Measurements from ENCODE around the gene CLSTN2.

Gene CLSTN2

GRCh38 chr3:140537727-140538082 lies 602.7 kb downstream of the CLSTN2 start:
- Histone ChIP-seq H3K4me1 (ENCODE audit: control insufficient read depth, insufficient read depth, low read length) (no peaks in the 10 kb centered on the region), H3K36me3 (ENCODE audit: control insufficient read depth, insufficient read depth, low read length) (no peaks in the 10 kb centered on the region), H3K4me3 (ENCODE audit: low read length) (no peak overlapping the region), H3K9ac (ENCODE audit: low read length) (no peak overlapping the region), H3K27me3 (ENCODE audit: control insufficient read depth, insufficient read depth, low read length) (no peaks in the 10 kb centered on the region), H3K27ac (ENCODE audit: low read depth, low read length) (no peak overlapping the region)

- Histone ChIP-seq H3K36me3 (ENCODE audit: control insufficient read depth, insufficient read depth, low read length) (no peaks in the 10 kb centered on the region), H3K4me1 (ENCODE audit: control insufficient read depth, insufficient read depth, low read length) (no peaks in the 10 kb centered on the region), H3K27me3 (ENCODE audit: control insufficient read depth, insufficient read depth, low read length) (no peaks in the 10 kb centered on the region), H3K27ac (ENCODE audit: low read depth, low read length) (no peak overlapping the region), H3K9ac (ENCODE audit: low read length) (no peak overlapping the region), H3K4me3 (ENCODE audit: low read length) (no peak overlapping the region)
These were observed 605.3 kb downstream of the CLSTN2 start for GRCh38 chr3:140540262-140540661.

DNA sequence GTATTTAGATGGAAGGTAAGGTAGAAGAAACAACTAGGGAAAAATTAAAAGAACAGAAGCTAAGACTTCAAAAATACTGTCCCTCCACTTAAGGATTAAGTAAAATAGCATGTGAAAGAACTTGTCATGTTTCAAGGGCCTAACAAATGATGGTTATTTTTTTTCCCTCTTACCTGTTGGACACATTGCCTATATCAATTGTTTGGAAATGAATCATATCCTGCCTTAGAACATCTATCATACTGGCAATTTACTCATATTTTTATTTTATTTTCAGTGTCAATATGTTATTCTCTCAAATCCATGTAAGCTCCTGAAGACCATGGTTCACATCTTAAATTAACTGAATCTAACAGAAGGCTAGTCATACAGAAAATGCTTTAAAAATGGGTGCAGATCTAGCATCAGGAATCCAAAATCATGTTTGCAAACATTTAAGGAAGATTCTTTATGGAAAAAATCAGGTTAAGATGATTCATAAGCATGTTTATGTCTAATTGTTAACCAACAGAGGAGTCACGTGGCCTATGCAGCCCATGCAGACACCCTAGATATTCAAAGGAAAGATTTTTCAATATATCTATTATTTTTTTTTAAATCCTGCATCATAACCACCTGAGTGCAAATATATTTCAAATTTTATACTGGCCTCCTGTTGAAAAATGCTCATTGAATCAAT lies 607.1 kb downstream of the CLSTN2 start:
- no peaks in the 10 kb centered on the region for H3K36me3 ChIP-seq (ENCODE audit: control insufficient read depth, insufficient read depth, low read length)
- no peak overlapping the region for H3K9ac ChIP-seq (ENCODE audit: low read length)
- no peak overlapping the region for H3K4me3 ChIP-seq (ENCODE audit: low read length)
- no peaks in the 10 kb centered on the region for H3K27me3 ChIP-seq (ENCODE audit: control insufficient read depth, insufficient read depth, low read length)
- H3K27ac ChIP-seq (ENCODE audit: low read depth, low read length), result no peak overlapping the region
- H3K4me1 ChIP-seq (ENCODE audit: control insufficient read depth, insufficient read depth, low read length), result no peaks in the 10 kb centered on the region

GRCh38 chr3:140545197-140545596 lies 610.2 kb downstream of the CLSTN2 start:
- Histone ChIP-seq H3K4me1 (ENCODE audit: control insufficient read depth, insufficient read depth, low read length) (no peaks in the 10 kb centered on the region), H3K27me3 (ENCODE audit: control insufficient read depth, insufficient read depth, low read length) (no peaks in the 10 kb centered on the region), H3K27ac (ENCODE audit: low read depth, low read length) (no peak overlapping the region), H3K9ac (ENCODE audit: low read length) (no peak overlapping the region), H3K4me3 (ENCODE audit: low read length) (no peak overlapping the region), H3K36me3 (ENCODE audit: control insufficient read depth, insufficient read depth, low read length) (no peaks in the 10 kb centered on the region)

DNA sequence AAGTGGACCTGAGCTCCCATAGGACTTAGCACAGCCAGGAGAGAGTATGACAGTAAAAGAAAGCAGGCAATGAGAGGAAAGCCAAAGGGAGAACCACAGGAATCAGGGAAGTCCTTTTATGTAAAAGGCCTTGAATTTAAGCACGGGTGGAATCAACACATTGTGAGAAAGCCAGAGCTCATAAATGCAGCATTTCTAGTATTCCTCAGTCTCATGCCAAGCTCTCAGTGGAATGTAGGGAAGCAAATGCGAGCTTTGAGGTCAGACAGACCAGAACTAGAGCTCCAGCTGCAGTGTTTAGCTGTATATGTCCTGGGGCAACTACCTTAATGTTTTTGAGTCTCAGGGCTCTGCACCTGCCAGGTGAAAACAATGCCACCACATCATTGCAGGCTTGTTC lies 610.8 kb downstream of the CLSTN2 start:
- no peak overlapping the region for H3K27ac ChIP-seq (ENCODE audit: low read depth, low read length)
- no peaks in the 10 kb centered on the region for H3K27me3 ChIP-seq (ENCODE audit: control insufficient read depth, insufficient read depth, low read length)
- no peak overlapping the region for H3K4me3 ChIP-seq (ENCODE audit: low read length)
- H3K9ac ChIP-seq (ENCODE audit: low read length), result no peak overlapping the region
- H3K36me3 ChIP-seq (ENCODE audit: control insufficient read depth, insufficient read depth, low read length), result no peaks in the 10 kb centered on the region
- no peaks in the 10 kb centered on the region for H3K4me1 ChIP-seq (ENCODE audit: control insufficient read depth, insufficient read depth, low read length)

- Histone ChIP-seq H3K27ac (ENCODE audit: low read depth, low read length) (no peak overlapping the region), H3K36me3 (ENCODE audit: control insufficient read depth, insufficient read depth, low read length) (no peaks in the 10 kb centered on the region), H3K9ac (ENCODE audit: low read length) (no peak overlapping the region), H3K4me1 (ENCODE audit: control insufficient read depth, insufficient read depth, low read length) (no peaks in the 10 kb centered on the region), H3K27me3 (ENCODE audit: control insufficient read depth, insufficient read depth, low read length) (no peaks in the 10 kb centered on the region), H3K4me3 (ENCODE audit: low read length) (no peak overlapping the region)
These were observed 611.7 kb downstream of the CLSTN2 start for GRCh38 chr3:140546649-140547048.

GRCh38 chr3:140552403-140552802 lies 617.4 kb downstream of the CLSTN2 start:
- H3K4me3 ChIP-seq (ENCODE audit: low read length), result no peak overlapping the region

DNA sequence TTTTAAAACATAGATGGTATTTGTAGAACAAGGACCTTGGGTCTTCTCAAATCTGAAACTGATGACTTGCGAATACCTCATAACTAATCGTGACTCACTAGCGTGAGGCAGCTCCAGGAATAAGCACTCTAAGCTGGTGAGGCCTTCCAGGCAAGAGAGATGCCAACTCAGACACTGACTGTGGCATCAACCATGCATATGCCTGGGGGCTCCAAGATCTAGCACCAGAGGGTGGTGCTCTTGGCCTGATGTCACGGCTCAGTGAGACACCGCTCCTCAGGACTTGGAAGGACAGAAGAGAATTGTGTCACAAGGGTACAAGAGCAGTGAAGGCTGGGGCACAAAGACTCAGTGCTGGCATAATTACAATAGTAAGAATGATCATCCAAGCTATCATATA lies 617.9 kb downstream of the CLSTN2 start:
- H3K27me3 ChIP-seq (ENCODE audit: control insufficient read depth, insufficient read depth, low read length), result no peaks in the 10 kb centered on the region
- H3K36me3 ChIP-seq (ENCODE audit: control insufficient read depth, insufficient read depth, low read length), result no peaks in the 10 kb centered on the region
- no peak overlapping the region for H3K4me3 ChIP-seq (ENCODE audit: low read length)
- H3K27ac ChIP-seq (ENCODE audit: low read depth, low read length), result no peak overlapping the region
- H3K4me1 ChIP-seq (ENCODE audit: control insufficient read depth, insufficient read depth, low read length), result no peaks in the 10 kb centered on the region
- H3K9ac ChIP-seq (ENCODE audit: low read length), result no peak overlapping the region

More at GRCh38 chr3:140552403-140552802, 617.4 kb downstream of the CLSTN2 start:
- Histone ChIP-seq H3K27me3 (ENCODE audit: control insufficient read depth, insufficient read depth, low read length) (no peaks in the 10 kb centered on the region), H3K36me3 (ENCODE audit: control insufficient read depth, insufficient read depth, low read length) (no peaks in the 10 kb centered on the region), H3K27ac (ENCODE audit: low read depth, low read length) (no peak overlapping the region), H3K4me1 (ENCODE audit: control insufficient read depth, insufficient read depth, low read length) (no peaks in the 10 kb centered on the region), H3K9ac (ENCODE audit: low read length) (no peak overlapping the region)

- H3K4me3 ChIP-seq (ENCODE audit: low read length), result no peak overlapping the region
- H3K36me3 ChIP-seq (ENCODE audit: control insufficient read depth, insufficient read depth, low read length), result no peaks in the 10 kb centered on the region
- H3K27ac ChIP-seq (ENCODE audit: low read depth, low read length), result no peak overlapping the region
- no peaks in the 10 kb centered on the region for H3K4me1 ChIP-seq (ENCODE audit: control insufficient read depth, insufficient read depth, low read length)
- no peak overlapping the region for H3K9ac ChIP-seq (ENCODE audit: low read length)
- no peaks in the 10 kb centered on the region for H3K27me3 ChIP-seq (ENCODE audit: control insufficient read depth, insufficient read depth, low read length)
These were observed 618.6 kb downstream of the CLSTN2 start for GRCh38 chr3:140553591-140553990.

DNA sequence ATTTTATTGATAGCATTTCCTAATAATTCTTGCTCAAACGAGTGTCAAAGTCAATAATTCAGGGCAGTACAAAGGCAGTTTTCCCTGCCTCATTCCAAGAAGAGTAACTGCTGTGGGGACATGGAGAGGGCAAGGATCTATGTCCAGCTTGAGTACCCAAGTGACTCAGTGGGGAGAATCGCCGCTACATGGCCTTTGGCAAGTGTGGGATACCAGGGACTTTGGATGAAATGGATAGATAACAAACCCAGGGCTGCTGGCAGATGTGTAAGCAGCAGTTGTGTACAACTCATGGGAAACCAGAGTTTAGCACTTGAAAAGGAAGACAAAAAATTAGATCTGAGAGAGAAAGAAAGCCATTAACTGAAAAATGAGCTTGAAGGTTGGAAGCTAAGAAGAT lies 620.7 kb downstream of the CLSTN2 start:
- Histone ChIP-seq H3K36me3 (ENCODE audit: control insufficient read depth, insufficient read depth, low read length) (no peaks in the 10 kb centered on the region), H3K4me3 (ENCODE audit: low read length) (no peak overlapping the region), H3K9ac (ENCODE audit: low read length) (no peak overlapping the region), H3K27ac (ENCODE audit: low read depth, low read length) (no peak overlapping the region), H3K4me1 (ENCODE audit: control insufficient read depth, insufficient read depth, low read length) (no peaks in the 10 kb centered on the region), H3K27me3 (ENCODE audit: control insufficient read depth, insufficient read depth, low read length) (no peaks in the 10 kb centered on the region)

DNA sequence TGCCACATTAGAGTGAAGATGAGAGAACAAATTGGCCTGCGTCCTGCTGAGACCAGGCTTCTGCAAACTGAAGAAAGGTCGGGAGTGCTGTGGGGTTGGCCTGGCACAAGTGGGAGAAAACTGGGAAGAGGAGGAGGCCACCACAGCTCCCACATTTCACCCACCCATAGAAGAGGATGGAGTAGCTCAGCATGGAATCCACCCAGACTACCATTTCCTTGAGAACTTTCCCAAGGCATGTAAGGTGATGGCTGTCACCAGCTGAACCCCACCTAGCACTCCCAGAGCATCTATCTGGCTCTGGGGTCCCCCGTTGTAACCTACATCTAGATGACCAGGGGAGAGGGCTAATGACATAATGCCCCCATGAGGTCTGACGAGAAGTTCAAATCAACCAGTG lies 622.5 kb downstream of the CLSTN2 start:
- H3K4me1 ChIP-seq (ENCODE audit: control insufficient read depth, insufficient read depth, low read length), result no peaks in the 10 kb centered on the region
- no peak overlapping the region for H3K27ac ChIP-seq (ENCODE audit: low read depth, low read length)
- no peaks in the 10 kb centered on the region for H3K27me3 ChIP-seq (ENCODE audit: control insufficient read depth, insufficient read depth, low read length)
- H3K36me3 ChIP-seq (ENCODE audit: control insufficient read depth, insufficient read depth, low read length), result no peaks in the 10 kb centered on the region
- no peak overlapping the region for H3K9ac ChIP-seq (ENCODE audit: low read length)
- no peak overlapping the region for H3K4me3 ChIP-seq (ENCODE audit: low read length)

DNA sequence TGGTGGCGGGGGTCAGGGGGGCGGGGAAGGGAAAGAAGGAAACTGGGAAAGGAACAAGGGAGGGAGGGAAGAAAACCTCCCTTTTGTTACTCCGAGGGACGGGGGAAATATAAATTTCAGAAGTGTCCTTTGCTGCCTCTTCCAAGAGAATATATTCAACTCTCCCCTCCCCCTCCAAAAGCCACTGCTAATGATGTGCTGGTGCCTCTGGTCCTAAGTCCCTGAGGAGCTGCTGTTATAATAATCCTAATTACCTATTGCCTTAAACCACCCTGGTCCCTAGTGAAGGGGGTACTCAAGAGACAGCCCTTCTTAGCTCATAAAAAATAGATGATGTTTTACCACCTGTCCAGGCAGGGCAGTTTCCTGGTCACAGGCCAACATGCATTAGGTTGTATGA lies 624.6 kb downstream of the CLSTN2 start:
- Histone ChIP-seq H3K27me3 (ENCODE audit: control insufficient read depth, insufficient read depth, low read length) (no peaks in the 10 kb centered on the region), H3K4me3 (ENCODE audit: low read length) (no peak overlapping the region), H3K27ac (ENCODE audit: low read depth, low read length) (no peak overlapping the region), H3K36me3 (ENCODE audit: control insufficient read depth, insufficient read depth, low read length) (no peaks in the 10 kb centered on the region), H3K9ac (ENCODE audit: low read length) (no peak overlapping the region), H3K4me1 (ENCODE audit: control insufficient read depth, insufficient read depth, low read length) (no peaks in the 10 kb centered on the region)

- Histone ChIP-seq H3K27ac (ENCODE audit: low read depth, low read length) (no peak overlapping the region), H3K36me3 (ENCODE audit: control insufficient read depth, insufficient read depth, low read length) (no peaks in the 10 kb centered on the region), H3K4me1 (ENCODE audit: control insufficient read depth, insufficient read depth, low read length) (no peaks in the 10 kb centered on the region), H3K27me3 (ENCODE audit: control insufficient read depth, insufficient read depth, low read length) (no peaks in the 10 kb centered on the region), H3K9ac (ENCODE audit: low read length) (no peak overlapping the region), H3K4me3 (ENCODE audit: low read length) (no peak overlapping the region)
These were observed 628.3 kb downstream of the CLSTN2 start for GRCh38 chr3:140563206-140563760.

Measured in rectal smooth muscle tissue (tissue), 1 donor.